Breast epithelium (tissue), 4 donors: ENCODE results near the gene HIBCH. TPM values are rescaled to one million over a fixed set of nuclear protein-coding genes. Genes with fewer than 3 reads are reported as not detected.
"Not testable (repeated sequence)": the region's sequence is repeated elsewhere in the genome, so short reads cannot be mapped to it uniquely, and the experiment has no call there.

Experiments
- DNase-seq, 2 donors: peaks; one replicate each; pipeline ENCODE4 v3.0.0-alpha.2; 2019; ENCODE audit warnings: low spot score in 2 of 2
- H3K27ac ChIP-seq, 2 donors: fragments of 200-600 bp; sonication (generic) in 1 of 2; one replicate each; pipeline ENCODE4 v1.5.1; 2016 to 2019; ENCODE audit warnings: mild to moderate bottlenecking in 1 of 2
- H3K27me3 ChIP-seq, 2 donors: fragments of 200-600 bp; sonication (generic) in 1 of 2; one replicate each; pipeline versions ENCODE4 v1.5.1 to v1.6.0; 2017 to 2019; ENCODE audit warnings: control low read depth in 1 of 2, mild to moderate bottlenecking in 1 of 2
- H3K36me3 ChIP-seq: fragments of 200-600 bp; one replicate; pipeline ENCODE4 v1.5.1; 2019
- H3K4me1 ChIP-seq, 2 donors: fragments of 200-600 bp; sonication (generic); one replicate each; pipeline ENCODE4 v1.5.1; 2016 to 2019; ENCODE audit warnings: control low read depth in 1 of 2
- H3K4me3 ChIP-seq, 3 donors: fragments of 200-600 bp; sonication (generic); 1 replicate in 2 of 3; 2 replicates in 1 of 3; pipeline ENCODE4 v1.5.1; 2016 to 2019; ENCODE audit warnings: mild to moderate bottlenecking in 3 of 3, moderate library complexity in 2 of 3
- H3K9me3 ChIP-seq, 2 donors: fragments of 200-600 bp; sonication (generic) in 1 of 2; one replicate each; pipeline ENCODE4 v1.5.1; 2016 to 2019; ENCODE audit warnings: control low read depth in 1 of 2
- POLR2A ChIP-seq: fragments of 450-650 bp; IDR thresholded peaks from one replicate; pipeline ENCODE4 v1.6.1; 2016; ENCODE audit warnings: antibody characterized with exemption, mild to moderate bottlenecking, moderate library complexity
- POLR2AphosphoS5 ChIP-seq, 3 donors: sonication (generic); formaldehyde crosslinking; IDR thresholded peaks; one replicate each; pipeline ENCODE4 v1.6.1; 2017; ENCODE audit warnings: antibody characterized with exemption in 3 of 3
- intact Hi-C: fragments of 100-400 bp; cut with DNase I; formaldehyde crosslinking; loops from one replicate; pipeline ENCODE4 v1.15.1; 2023; ENCODE audit warnings: low total_unique reads
- total RNA-seq, 3 donors: library from RNA; depleted of rRNA; stranded (reverse); fragments of >200 nt; gene quantifications; one replicate each; pipeline ENCODE4 v1.1.0, GENCODE V29; 2016
- TF ChIP-seq, protein P1 (sequence below), 3 donors: fragments of 450-650 bp; IDR thresholded peaks; one replicate each; pipeline ENCODE4 v1.5.1; 2016 to 2017; ENCODE audit warnings: antibody characterized with exemption in 3 of 3, mild to moderate bottlenecking in 3 of 3, moderate library complexity in 3 of 3

HIBCH gene
- total RNA-seq, 3 donors from 2014 or later, result 22.2 to 31.8 (median 22.9) TPM

DNA sequence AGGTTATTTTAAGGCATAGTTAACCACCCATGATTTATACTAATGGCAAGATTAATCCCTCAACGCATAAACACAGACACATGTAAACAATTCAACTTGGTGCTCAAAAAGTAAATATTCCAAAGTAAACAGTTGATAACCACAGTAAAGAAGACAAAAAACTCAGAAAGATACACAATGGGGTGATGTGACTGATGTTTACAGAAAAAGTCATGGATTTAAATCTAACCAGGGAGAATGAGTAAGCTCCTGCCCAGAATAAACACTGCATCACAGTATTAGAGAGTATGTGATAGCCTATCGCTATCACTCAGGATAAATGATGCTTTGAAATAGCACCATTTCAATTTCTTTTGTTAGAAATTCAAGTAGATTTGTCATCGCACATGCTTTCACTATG lies 49.3 kb downstream of the HIBCH start:
- Histone ChIP-seq H3K27ac (no peak overlapping the region), H3K27me3 (no peaks in the 10 kb centered on the region), H3K9me3 (no peaks in the 10 kb centered on the region), H3K36me3 (no peaks in the 10 kb centered on the region), H3K4me3 (no peak overlapping the region), H3K4me1 (no peaks in the 10 kb centered on the region)
- TF ChIP-seq, protein P1, sequence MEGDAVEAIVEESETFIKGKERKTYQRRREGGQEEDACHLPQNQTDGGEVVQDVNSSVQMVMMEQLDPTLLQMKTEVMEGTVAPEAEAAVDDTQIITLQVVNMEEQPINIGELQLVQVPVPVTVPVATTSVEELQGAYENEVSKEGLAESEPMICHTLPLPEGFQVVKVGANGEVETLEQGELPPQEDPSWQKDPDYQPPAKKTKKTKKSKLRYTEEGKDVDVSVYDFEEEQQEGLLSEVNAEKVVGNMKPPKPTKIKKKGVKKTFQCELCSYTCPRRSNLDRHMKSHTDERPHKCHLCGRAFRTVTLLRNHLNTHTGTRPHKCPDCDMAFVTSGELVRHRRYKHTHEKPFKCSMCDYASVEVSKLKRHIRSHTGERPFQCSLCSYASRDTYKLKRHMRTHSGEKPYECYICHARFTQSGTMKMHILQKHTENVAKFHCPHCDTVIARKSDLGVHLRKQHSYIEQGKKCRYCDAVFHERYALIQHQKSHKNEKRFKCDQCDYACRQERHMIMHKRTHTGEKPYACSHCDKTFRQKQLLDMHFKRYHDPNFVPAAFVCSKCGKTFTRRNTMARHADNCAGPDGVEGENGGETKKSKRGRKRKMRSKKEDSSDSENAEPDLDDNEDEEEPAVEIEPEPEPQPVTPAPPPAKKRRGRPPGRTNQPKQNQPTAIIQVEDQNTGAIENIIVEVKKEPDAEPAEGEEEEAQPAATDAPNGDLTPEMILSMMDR (IDR thresholded peaks at IDR 0.05), result no peak
- TF ChIP-seq POLR2AphosphoS5 (IDR thresholded peaks at IDR 0.05), result no peak
- no peak for TF ChIP-seq POLR2A
- intact Hi-C loops, result no loop called here
- no peak for DNase-seq

DNA sequence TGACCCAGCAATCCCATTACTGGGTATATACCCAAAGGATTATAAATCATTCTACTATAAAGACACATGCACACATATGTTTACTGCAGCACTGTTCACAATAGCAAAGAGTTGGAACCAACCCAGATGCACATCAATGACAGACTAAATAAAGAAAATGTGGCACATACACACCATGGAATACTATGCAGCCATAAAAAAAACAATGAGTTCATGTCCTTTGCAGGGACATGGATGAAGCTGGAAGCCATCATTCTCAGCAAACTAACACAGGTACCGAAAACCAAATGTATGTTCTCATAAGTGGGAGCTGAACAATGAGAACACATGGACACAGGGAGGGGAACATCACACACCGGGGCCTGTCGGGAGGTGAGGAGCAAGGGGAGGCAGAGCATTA lies 49.9 kb downstream of the HIBCH start:
- H3K27me3 ChIP-seq, H3K9me3 ChIP-seq, DNase-seq, H3K4me1 ChIP-seq, H3K27ac ChIP-seq, H3K4me3 ChIP-seq, intact Hi-C loops, H3K36me3 ChIP-seq: not testable (repeated sequence)

DNA sequence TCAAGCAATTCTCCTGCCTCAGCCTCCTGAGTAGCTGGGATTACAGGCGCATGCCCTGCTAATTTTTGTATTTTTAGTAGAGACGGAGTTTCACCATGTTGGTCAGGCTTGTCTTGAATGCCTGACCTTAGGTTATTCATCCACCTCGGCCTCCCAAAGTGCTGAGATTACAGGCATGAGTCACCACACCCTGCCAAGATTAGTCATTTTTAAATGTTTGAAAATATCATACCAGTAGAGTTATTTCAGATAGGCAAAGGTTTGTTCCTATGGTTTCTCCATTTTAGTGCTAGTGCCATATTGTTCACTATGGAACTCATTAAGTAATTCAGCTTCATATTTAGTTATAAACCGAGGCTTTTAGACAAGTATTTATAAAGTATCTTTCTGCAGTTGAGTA lies 52.3 kb downstream of the HIBCH start:
- Histone ChIP-seq H3K4me3 (no peak overlapping the region), H3K4me1 (no peaks in the 10 kb centered on the region), H3K9me3 (no peaks in the 10 kb centered on the region), H3K36me3 (no peaks in the 10 kb centered on the region), H3K27ac (no peak overlapping the region), H3K27me3 (no peaks in the 10 kb centered on the region)
- no peak for DNase-seq
- intact Hi-C loops, result no loop called here
- TF ChIP-seq POLR2AphosphoS5 (IDR thresholded peaks at IDR 0.05), result no peak

DNA sequence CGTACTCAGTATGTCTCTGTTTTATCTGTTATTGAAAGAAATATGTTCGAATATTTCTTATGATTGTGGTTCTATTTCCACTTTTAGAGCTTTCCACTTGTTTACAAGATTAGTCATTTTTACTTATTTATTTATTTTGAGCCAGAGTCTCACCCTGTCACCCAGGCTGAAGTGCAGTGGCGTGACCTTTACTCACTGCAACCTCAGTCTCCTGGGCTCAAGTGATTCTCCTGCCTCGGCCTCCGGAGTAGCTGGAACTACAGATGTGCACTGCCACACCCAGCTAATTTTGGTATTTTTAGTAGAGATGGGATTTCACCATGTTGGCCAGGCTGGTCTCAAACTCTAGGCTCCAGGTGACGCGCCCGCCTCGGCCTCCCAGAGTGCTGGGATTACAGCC lies 53.3 kb downstream of the HIBCH start:
- no peak for DNase-seq
- intact Hi-C loops, result no loop called here
- H3K27me3 ChIP-seq, result no peaks in the 10 kb centered on the region
- no peaks in the 10 kb centered on the region for H3K4me1 ChIP-seq
- H3K27ac ChIP-seq, result no peak overlapping the region
- H3K36me3 ChIP-seq, result no peaks in the 10 kb centered on the region
- no peak overlapping the region for H3K4me3 ChIP-seq
- no peak for TF ChIP-seq POLR2AphosphoS5 (IDR thresholded peaks at IDR 0.05)
- TF ChIP-seq, protein P1 (IDR thresholded peaks at IDR 0.05), result no peak
- TF ChIP-seq POLR2A, result no peak
- no peaks in the 10 kb centered on the region for H3K9me3 ChIP-seq

DNA sequence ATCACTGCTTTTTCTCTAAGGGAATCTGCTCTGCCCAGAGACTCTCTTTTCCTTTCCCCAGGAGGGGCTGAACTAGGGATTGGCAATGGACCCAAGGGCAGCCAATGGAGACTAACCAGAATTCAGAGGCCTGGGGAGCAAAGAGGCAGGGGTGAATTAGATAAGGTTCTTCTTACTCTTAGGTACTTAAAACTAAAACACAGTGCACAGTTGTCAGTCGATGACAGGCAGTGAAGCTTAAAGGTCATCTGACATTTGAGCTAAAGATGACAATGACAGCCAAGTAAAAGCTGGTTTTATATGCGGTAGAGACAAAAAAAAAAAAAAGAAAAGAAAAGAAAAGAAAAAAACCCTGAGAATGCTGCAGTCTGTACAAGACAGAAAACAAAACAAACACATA lies 57.8 kb downstream of the HIBCH start:
- Histone ChIP-seq H3K27me3 (no peaks in the 10 kb centered on the region), H3K27ac (no peak overlapping the region), H3K9me3 (no peaks in the 10 kb centered on the region), H3K36me3 (peaks cover 5% of the 10 kb centered on the region), H3K4me1 (no peaks in the 10 kb centered on the region), H3K4me3 (no peak overlapping the region)
- DNase-seq, result no peak
- no peak for TF ChIP-seq POLR2A
- TF ChIP-seq, protein P1 (IDR thresholded peaks at IDR 0.05), result no peak
- no peak for TF ChIP-seq POLR2AphosphoS5 (IDR thresholded peaks at IDR 0.05)
- intact Hi-C loops, result no loop called here

DNA sequence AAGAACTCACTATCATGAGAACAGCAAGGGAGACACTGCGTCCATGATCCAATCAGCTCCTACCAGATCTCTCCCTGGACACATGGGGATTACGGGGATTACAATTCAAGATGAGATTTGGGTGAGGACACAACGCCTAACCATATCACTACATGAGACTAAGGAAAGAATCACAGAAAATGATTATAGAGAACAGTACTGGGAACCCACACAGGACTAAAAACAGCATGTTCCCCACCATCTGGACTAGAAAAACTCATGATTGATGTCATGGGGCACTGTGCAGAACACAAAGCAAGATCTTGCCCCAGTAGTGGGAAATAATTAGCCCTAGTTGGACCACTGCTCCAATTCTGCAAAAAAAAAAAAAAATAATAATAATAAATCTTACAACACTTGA lies 63.5 kb downstream of the HIBCH start:
- H3K36me3 ChIP-seq, result peaks cover 5% of the 10 kb centered on the region
- H3K27me3 ChIP-seq, result no peaks in the 10 kb centered on the region
- intact Hi-C loops, result no loop called here
- TF ChIP-seq POLR2A, result no peak
- TF ChIP-seq, protein P1 (IDR thresholded peaks at IDR 0.05), result no peak
- TF ChIP-seq POLR2AphosphoS5 (IDR thresholded peaks at IDR 0.05), result no peak
- no peak for DNase-seq
- H3K4me1 ChIP-seq, result no peaks in the 10 kb centered on the region
- no peak overlapping the region for H3K27ac ChIP-seq
- H3K4me3 ChIP-seq, result no peak overlapping the region
- no peaks in the 10 kb centered on the region for H3K9me3 ChIP-seq
